ENCODE results near the gene EPHA1.

The EPHA1 gene

GRCh38 chr7:143408686-143409561, at the start of gene EPHA1:
Gene EPHA1 (minus strand): TSS chr7:143408856. CDS start chr7:143408805, 51 bp downstream.
- DNase-seq (ENCODE audit: low spot score): no peak

- DNase-seq (ENCODE audit: low spot score): no peak
These were observed 49.6 kb upstream of the EPHA1 start for GRCh38 chr7:143458263-143458662.

GRCh38 chr7:143456992-143457793, 48.5 kb upstream of the EPHA1 start:
- DNase-seq (ENCODE audit: low spot score): peak; percentile 8

- DNase-seq (ENCODE audit: low spot score): no peak
These were observed 47.3 kb upstream of the EPHA1 start for GRCh38 chr7:143455942-143456341.

GRCh38 chr7:143455491-143455890, 46.8 kb upstream of the EPHA1 start:
- DNase-seq (ENCODE audit: low spot score): no peak

GRCh38 chr7:143454091-143454680, 45.5 kb upstream of the EPHA1 start:
- no peak for DNase-seq (ENCODE audit: low spot score)

- DNase-seq (ENCODE audit: low spot score): no peak
These were observed 43.8 kb upstream of the EPHA1 start for GRCh38 chr7:143452495-143452894.

- DNase-seq (ENCODE audit: low spot score): no peak
These were observed 43.1 kb upstream of the EPHA1 start for GRCh38 chr7:143451746-143452145.

- DNase-seq (ENCODE audit: low spot score): no peak
These were observed 42.5 kb upstream of the EPHA1 start for GRCh38 chr7:143451122-143451521.

- DNase-seq (ENCODE audit: low spot score): no peak
These were observed 41.1 kb upstream of the EPHA1 start for GRCh38 chr7:143449793-143450192.

GRCh38 chr7:143448429-143448828, 39.8 kb upstream of the EPHA1 start:
- no peak for DNase-seq (ENCODE audit: low spot score)

- DNase-seq (ENCODE audit: low spot score): no peak
These were observed 38.8 kb upstream of the EPHA1 start for GRCh38 chr7:143447466-143447865.

- DNase-seq (ENCODE audit: low spot score): no peak
These were observed 36.1 kb upstream of the EPHA1 start for GRCh38 chr7:143444785-143445184.

- no peak for DNase-seq (ENCODE audit: low spot score)
These were observed 35.6 kb upstream of the EPHA1 start for GRCh38 chr7:143444063-143444782.

GRCh38 chr7:143443153-143443552, 34.5 kb upstream of the EPHA1 start, which contains the start of gene TAS2R60:
Gene TAS2R60 (plus strand): TSS chr7:143443453. CDS start chr7:143443453, 0 bp downstream.
- no peak for DNase-seq (ENCODE audit: low spot score)

- no peak for DNase-seq (ENCODE audit: low spot score)
These were observed 31.2 kb upstream of the EPHA1 start for GRCh38 chr7:143439866-143440265.

- DNase-seq (ENCODE audit: low spot score): no peak
These were observed 28.9 kb upstream of the EPHA1 start for GRCh38 chr7:143437578-143437977.

- no peak for DNase-seq (ENCODE audit: low spot score)
These were observed 27.8 kb upstream of the EPHA1 start for GRCh38 chr7:143436325-143436946.

- no peak for DNase-seq (ENCODE audit: low spot score)
These were observed 26.6 kb upstream of the EPHA1 start for GRCh38 chr7:143435266-143435665.

- no peak for DNase-seq (ENCODE audit: low spot score)
These were observed 26.0 kb upstream of the EPHA1 start for GRCh38 chr7:143434660-143435059.

- no peak for DNase-seq (ENCODE audit: low spot score)
These were observed 25.1 kb upstream of the EPHA1 start for GRCh38 chr7:143433759-143434158.

Measured in kidney capillary endothelial cell (primary cell).